ENCODE results near the gene GASK1B. TPM values are rescaled to one million over a fixed set of nuclear protein-coding genes. Genes with fewer than 3 reads are reported as not detected.

Gene GASK1B
- total and polyA plus RNA-seq, 2 of the 13 experiments (the other 11 are each of a cell fraction or from before 2014, with no cell fraction given) = 29.1 to 40.4 TPM

GRCh38 chr4:158170691-158171561 lies 1.9 kb downstream of the GASK1B start (continued):
- TF ChIP-seq, protein P1, sequence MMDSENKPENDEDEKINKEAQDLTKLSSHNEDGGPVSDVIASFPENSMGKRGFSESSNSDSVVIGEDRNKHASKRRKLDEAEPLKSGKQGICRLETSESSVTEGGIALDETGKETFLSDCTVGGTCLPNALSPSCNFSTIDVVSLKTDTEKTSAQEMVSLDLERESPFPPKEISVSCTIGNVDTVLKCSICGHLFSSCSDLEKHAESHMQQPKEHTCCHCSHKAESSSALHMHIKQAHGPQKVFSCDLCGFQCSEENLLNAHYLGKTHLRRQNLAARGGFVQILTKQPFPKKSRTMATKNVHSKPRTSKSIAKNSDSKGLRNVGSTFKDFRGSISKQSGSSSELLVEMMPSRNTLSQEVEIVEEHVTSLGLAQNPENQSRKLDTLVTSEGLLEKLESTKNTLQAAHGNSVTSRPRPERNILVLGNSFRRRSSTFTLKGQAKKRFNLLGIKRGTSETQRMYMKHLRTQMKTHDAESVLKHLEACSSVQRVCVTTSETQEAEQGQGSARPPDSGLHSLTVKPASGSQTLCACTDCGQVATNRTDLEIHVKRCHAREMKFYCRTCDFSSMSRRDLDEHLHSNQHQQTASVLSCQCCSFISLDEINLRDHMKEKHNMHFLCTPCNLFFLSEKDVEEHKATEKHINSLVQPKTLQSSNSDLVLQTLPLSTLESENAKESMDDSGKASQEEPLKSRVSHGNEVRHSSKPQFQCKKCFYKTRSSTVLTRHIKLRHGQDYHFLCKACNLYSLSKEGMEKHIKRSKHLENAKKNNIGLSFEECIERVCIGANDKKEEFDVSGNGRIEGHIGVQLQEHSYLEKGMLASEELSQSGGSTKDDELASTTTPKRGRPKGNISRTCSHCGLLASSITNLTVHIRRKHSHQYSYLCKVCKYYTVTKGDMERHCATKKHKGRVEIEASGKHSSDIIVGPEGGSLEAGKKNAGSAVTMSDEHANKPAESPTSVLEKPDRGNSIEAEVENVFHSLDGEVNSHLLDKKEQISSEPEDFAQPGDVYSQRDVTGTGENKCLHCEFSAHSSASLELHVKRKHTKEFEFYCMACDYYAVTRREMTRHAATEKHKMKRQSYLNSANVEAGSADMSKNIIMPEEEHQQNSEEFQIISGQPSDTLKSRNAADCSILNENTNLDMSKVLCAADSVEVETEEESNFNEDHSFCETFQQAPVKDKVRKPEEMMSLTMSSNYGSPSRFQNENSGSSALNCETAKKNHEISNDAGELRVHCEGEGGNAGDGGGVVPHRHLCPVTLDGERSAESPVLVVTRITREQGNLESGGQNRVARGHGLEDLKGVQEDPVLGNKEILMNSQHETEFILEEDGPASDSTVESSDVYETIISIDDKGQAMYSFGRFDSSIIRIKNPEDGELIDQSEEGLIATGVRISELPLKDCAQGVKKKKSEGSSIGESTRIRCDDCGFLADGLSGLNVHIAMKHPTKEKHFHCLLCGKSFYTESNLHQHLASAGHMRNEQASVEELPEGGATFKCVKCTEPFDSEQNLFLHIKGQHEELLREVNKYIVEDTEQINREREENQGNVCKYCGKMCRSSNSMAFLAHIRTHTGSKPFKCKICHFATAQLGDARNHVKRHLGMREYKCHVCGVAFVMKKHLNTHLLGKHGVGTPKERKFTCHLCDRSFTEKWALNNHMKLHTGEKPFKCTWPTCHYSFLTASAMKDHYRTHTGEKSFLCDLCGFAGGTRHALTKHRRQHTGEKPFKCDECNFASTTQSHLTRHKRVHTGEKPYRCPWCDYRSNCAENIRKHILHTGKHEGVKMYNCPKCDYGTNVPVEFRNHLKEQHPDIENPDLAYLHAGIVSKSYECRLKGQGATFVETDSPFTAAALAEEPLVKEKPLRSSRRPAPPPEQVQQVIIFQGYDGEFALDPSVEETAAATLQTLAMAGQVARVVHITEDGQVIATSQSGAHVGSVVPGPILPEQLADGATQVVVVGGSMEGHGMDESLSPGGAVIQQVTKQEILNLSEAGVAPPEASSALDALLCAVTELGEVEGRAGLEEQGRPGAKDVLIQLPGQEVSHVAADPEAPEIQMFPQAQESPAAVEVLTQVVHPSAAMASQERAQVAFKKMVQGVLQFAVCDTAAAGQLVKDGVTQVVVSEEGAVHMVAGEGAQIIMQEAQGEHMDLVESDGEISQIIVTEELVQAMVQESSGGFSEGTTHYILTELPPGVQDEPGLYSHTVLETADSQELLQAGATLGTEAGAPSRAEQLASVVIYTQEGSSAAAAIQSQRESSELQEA (CRISPR knock-in tag; IDR thresholded peaks at IDR 0.05; ENCODE audit: not compliant biosample characterization) = no peak
- no peak; the same call in 1 of the 2 replicates for TF ChIP-seq RXRB (CRISPR knock-in tag; IDR thresholded peaks at IDR 0.05; ENCODE audit: borderline replicate concordance)
- TF ChIP-seq SAP130 (CRISPR knock-in tag; IDR thresholded peaks at IDR 0.05; ENCODE audit: low read depth) = peak; percentile 45; the same call in 1 of the 2 replicates
- TF ChIP-seq, protein P2, sequence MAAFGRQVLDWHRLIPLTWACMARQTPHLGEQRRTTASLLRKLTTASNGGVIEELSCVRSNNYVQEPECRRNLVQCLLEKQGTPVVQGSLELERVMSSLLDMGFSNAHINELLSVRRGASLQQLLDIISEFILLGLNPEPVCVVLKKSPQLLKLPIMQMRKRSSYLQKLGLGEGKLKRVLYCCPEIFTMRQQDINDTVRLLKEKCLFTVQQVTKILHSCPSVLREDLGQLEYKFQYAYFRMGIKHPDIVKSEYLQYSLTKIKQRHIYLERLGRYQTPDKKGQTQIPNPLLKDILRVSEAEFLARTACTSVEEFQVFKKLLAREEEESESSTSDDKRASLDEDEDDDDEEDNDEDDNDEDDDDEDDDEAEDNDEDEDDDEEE (CRISPR knock-in tag; IDR thresholded peaks at IDR 0.05) = no peak
- TF ChIP-seq ARNT2 (CRISPR knock-in tag; IDR thresholded peaks at IDR 0.05; ENCODE audit: low read depth) = peak; percentile 86
- peak; percentile 80 for TF ChIP-seq ZNF292 (CRISPR knock-in tag; IDR thresholded peaks at IDR 0.05; ENCODE audit: borderline replicate concordance, low read depth)
- TF ChIP-seq, protein P3, sequence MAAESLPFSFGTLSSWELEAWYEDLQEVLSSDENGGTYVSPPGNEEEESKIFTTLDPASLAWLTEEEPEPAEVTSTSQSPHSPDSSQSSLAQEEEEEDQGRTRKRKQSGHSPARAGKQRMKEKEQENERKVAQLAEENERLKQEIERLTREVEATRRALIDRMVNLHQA (CRISPR knock-in tag; IDR thresholded peaks at IDR 0.05) = no peak
- TF ChIP-seq, protein P4, sequence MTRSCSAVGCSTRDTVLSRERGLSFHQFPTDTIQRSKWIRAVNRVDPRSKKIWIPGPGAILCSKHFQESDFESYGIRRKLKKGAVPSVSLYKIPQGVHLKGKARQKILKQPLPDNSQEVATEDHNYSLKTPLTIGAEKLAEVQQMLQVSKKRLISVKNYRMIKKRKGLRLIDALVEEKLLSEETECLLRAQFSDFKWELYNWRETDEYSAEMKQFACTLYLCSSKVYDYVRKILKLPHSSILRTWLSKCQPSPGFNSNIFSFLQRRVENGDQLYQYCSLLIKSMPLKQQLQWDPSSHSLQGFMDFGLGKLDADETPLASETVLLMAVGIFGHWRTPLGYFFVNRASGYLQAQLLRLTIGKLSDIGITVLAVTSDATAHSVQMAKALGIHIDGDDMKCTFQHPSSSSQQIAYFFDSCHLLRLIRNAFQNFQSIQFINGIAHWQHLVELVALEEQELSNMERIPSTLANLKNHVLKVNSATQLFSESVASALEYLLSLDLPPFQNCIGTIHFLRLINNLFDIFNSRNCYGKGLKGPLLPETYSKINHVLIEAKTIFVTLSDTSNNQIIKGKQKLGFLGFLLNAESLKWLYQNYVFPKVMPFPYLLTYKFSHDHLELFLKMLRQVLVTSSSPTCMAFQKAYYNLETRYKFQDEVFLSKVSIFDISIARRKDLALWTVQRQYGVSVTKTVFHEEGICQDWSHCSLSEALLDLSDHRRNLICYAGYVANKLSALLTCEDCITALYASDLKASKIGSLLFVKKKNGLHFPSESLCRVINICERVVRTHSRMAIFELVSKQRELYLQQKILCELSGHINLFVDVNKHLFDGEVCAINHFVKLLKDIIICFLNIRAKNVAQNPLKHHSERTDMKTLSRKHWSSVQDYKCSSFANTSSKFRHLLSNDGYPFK (CRISPR knock-in tag; IDR thresholded peaks at IDR 0.05; ENCODE audit: borderline replicate concordance) = peak; percentile 61; the same call in 1 of the 2 replicates
